Measurements from ENCODE around the gene MTA1.
A peak's percentile ranks its signal among the peaks of the same experiment; 100 is the strongest.

MTA1 gene

DNA sequence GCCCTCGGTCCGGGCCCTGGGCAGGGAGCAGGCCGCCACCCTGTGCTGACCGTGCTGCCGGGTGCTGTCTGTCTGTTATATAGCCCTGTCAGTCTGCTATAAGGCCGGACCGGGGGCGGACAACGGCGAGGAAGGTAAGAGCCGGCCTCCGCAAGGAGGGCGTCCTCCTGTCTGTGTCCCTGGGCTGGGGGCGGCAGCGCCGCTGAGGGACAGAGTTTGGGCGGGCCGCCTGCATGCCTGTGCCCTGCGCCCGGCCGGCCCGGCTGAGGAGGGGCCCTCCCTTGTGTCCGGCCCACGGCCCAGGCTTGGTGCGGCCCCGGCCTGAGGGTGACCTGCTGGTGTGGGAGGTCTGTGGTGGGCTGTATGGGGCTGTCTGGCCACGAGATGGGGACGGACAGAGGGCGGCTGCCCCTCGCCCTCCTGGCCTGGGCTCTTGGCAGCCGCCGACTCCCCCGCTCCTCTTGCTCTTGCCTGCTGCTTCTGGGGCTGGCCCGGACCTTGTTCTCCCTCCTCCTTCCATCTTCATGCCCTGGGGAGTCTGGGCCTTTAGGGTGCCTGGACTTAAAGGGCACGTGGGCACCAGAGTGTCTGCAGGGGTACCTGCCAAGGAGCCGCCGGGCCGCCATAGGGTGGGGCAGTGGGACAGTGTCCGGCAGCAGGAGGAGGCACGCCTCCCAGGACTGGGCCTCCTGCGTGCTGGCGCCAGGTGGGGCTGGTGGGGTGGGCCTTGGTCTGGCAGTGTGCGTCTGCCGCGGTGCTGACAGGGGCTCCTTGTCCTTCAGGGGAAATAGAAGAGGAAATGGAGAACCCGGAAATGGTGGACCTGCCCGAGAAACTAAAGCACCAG lies 29.9 kb downstream of the MTA1 start:
- Histone ChIP-seq H2BK5ac (ENCODE audit: low read depth, low read length, poor library complexity) (no peak overlapping the region), H4K91ac (ENCODE audit: low read depth, low read length) (no peak overlapping the region), H3K14ac (ENCODE audit: low read length) (no peak overlapping the region), H3K79me2 (ENCODE audit: control insufficient read depth, insufficient read depth, low read length, poor library complexity) (no peaks in the 10 kb centered on the region), H2BK120ac (ENCODE audit: insufficient read depth, low read length, poor library complexity) (no peak overlapping the region), H2AFZ (ENCODE audit: insufficient read depth, low read length, poor library complexity) (no peak overlapping the region), H3K9ac (ENCODE audit: low read length) (no peak overlapping the region), H4K12ac (ENCODE audit: low read depth, low read length) (no peak overlapping the region), H3K27ac (ENCODE audit: low read depth, low read length) (no peak overlapping the region), H3K4ac (ENCODE audit: low read depth, low read length) (no peak overlapping the region), H3K4me3 (ENCODE audit: low read depth, low read length) (no peak overlapping the region), H3K27me3 (ENCODE audit: insufficient read depth, low read length) (no peaks in the 10 kb centered on the region), H4K8ac (ENCODE audit: low read depth, low read length) (no peak overlapping the region), H2AK5ac (ENCODE audit: low read length) (no peak overlapping the region), H3K18ac (ENCODE audit: low read length) (peak overlapping the region; percentile 17), H3K36me3 (ENCODE audit: control insufficient read depth in 1 of 2, insufficient read depth in 2 of 2, low read length in 2 of 2) (peaks cover 69 to 73% of the 10 kb centered on the region in 2 experiments), H3K4me1 (ENCODE audit: control insufficient read depth in 1 of 2, insufficient read depth in 2 of 2, low read length in 2 of 2) (peaks cover 0 to 7% of the 10 kb centered on the region in 2 experiments), H3K79me1 (ENCODE audit: low read length) (no peaks in the 10 kb centered on the region), H2BK12ac (ENCODE audit: low read length) (no peak overlapping the region), H3K23ac (ENCODE audit: low read length) (no peak overlapping the region), H3K9me3 (ENCODE audit: insufficient read depth, low read depth, low read length) (peaks cover 4% of the 10 kb centered on the region), H3K4me2 (ENCODE audit: low read length) (no peak overlapping the region)
- no CpG with 5 or more reads among the region's 47 CpGs for WGBS (ENCODE audit: extremely low coverage, insufficient coverage, insufficient read length)
- DNase-seq, result no peak

DNA sequence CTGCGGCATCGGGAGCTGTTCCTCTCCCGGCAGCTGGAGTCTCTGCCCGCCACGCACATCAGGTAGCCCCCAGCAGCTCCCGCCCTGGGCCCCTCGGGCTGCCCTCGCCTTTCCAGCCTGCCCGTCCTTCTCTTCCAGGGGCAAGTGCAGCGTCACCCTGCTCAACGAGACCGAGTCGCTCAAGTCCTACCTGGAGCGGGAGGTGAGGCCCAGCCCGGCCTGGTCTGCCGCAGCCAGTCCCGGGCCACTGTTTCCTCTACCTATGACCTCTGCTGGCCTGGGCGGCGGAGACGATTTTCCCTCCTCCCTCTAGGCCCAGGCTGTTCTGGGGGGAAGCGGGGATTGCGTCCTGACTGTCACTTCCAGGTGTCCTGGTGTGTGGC lies 30.5 kb downstream of the MTA1 start:
- Histone ChIP-seq H4K12ac (ENCODE audit: low read depth, low read length) (no peak overlapping the region), H3K36me3 (ENCODE audit: control insufficient read depth in 1 of 2, insufficient read depth in 2 of 2, low read length in 2 of 2) (peaks cover 70 to 77% of the 10 kb centered on the region in 2 experiments), H3K23ac (ENCODE audit: low read length) (no peak overlapping the region), H2BK12ac (ENCODE audit: low read length) (no peak overlapping the region), H4K91ac (ENCODE audit: low read depth, low read length) (no peak overlapping the region), H3K4me1 (ENCODE audit: control insufficient read depth in 1 of 2, insufficient read depth in 2 of 2, low read length in 2 of 2) (peaks cover 0 to 7% of the 10 kb centered on the region in 2 experiments), H3K18ac (ENCODE audit: low read length) (no peak overlapping the region), H2AK5ac (ENCODE audit: low read length) (no peak overlapping the region), H3K27ac (ENCODE audit: low read depth, low read length) (no peak overlapping the region), H4K8ac (ENCODE audit: low read depth, low read length) (no peak overlapping the region), H3K4me3 (ENCODE audit: low read depth, low read length) (no peak overlapping the region), H3K27me3 (ENCODE audit: insufficient read depth, low read length) (no peaks in the 10 kb centered on the region), H2BK120ac (ENCODE audit: insufficient read depth, low read length, poor library complexity) (no peak overlapping the region), H3K9me3 (ENCODE audit: insufficient read depth, low read depth, low read length) (peaks cover 4% of the 10 kb centered on the region), H2BK5ac (ENCODE audit: low read depth, low read length, poor library complexity) (no peak overlapping the region), H3K14ac (ENCODE audit: low read length) (no peak overlapping the region), H3K79me2 (ENCODE audit: control insufficient read depth, insufficient read depth, low read length, poor library complexity) (no peaks in the 10 kb centered on the region), H3K4me2 (ENCODE audit: low read length) (no peak overlapping the region), H2AFZ (ENCODE audit: insufficient read depth, low read length, poor library complexity) (no peak overlapping the region), H3K79me1 (ENCODE audit: low read length) (no peaks in the 10 kb centered on the region), H3K4ac (ENCODE audit: low read depth, low read length) (no peak overlapping the region), H3K9ac (ENCODE audit: low read length) (no peak overlapping the region)
- no peak for DNase-seq
- no CpG with 5 or more reads among the region's 22 CpGs for WGBS (ENCODE audit: extremely low coverage, insufficient coverage, insufficient read length)

DNA sequence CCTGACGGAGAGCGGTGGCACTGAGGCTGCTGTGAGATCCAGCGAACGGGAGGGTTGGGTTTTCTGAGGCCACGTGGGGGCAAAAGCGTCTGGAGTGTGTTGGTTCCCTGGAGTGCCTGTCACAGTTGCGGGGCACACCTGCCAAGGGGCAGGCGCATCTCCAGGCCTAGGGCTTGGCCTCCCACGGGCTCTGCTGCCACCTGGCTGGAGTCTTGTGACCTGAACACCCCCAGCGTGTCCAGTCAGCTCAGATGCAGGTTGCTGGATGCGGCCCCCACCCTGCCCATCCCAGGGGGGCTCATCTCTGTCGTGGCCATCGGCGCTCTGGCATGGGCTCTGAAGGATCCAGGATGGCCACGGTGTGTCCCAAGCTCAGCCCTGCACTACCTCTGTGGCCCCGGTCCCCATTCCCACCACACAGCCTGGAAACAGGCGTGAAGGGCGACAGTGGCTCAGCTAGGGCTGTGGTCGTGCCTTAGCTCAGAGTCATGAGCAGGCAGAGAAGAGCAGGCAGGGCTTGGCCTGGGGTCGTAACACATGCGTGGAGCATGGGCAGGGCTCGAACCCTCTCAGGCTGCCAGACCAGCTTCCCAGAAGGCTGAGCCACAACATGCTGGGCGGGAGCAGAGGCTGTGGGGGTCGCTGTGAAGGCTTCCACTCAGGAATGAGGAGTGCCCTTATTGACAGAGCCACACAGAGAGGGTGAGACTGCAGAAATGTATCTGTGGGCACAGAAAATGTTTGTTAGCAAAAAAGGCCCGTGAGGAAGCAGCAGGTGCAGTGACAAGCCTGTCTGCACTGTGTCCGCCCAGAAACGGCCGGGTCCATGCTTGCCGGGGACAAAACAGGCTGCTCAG lies 31.5 kb downstream of the MTA1 start:
- Histone ChIP-seq H3K23ac (ENCODE audit: low read length) (no peak overlapping the region), H4K8ac (ENCODE audit: low read depth, low read length) (no peak overlapping the region), H3K14ac (ENCODE audit: low read length) (no peak overlapping the region), H3K4me1 (ENCODE audit: control insufficient read depth in 1 of 2, insufficient read depth in 2 of 2, low read length in 2 of 2) (peaks cover 0 to 7% of the 10 kb centered on the region in 2 experiments), H3K4ac (ENCODE audit: low read depth, low read length) (no peak overlapping the region), H3K27me3 (ENCODE audit: insufficient read depth, low read length) (no peaks in the 10 kb centered on the region), H2BK12ac (ENCODE audit: low read length) (no peak overlapping the region), H2BK5ac (ENCODE audit: low read depth, low read length, poor library complexity) (no peak overlapping the region), H3K4me2 (ENCODE audit: low read length) (no peak overlapping the region), H3K79me2 (ENCODE audit: control insufficient read depth, insufficient read depth, low read length, poor library complexity) (no peaks in the 10 kb centered on the region), H3K4me3 (ENCODE audit: low read depth, low read length) (no peak overlapping the region), H4K91ac (ENCODE audit: low read depth, low read length) (no peak overlapping the region), H3K9me3 (ENCODE audit: insufficient read depth, low read depth, low read length) (peaks cover 4% of the 10 kb centered on the region), H3K18ac (ENCODE audit: low read length) (no peak overlapping the region), H3K9ac (ENCODE audit: low read length) (no peak overlapping the region), H3K27ac (ENCODE audit: low read depth, low read length) (no peak overlapping the region), H2AFZ (ENCODE audit: insufficient read depth, low read length, poor library complexity) (no peak overlapping the region), H4K12ac (ENCODE audit: low read depth, low read length) (no peak overlapping the region), H2BK120ac (ENCODE audit: insufficient read depth, low read length, poor library complexity) (no peak overlapping the region), H3K79me1 (ENCODE audit: low read length) (no peaks in the 10 kb centered on the region), H2AK5ac (ENCODE audit: low read length) (no peak overlapping the region), H3K36me3 (ENCODE audit: control insufficient read depth in 1 of 2, insufficient read depth in 2 of 2, low read length in 2 of 2) (peaks cover 74 to 80% of the 10 kb centered on the region in 2 experiments)
- no CpG with 5 or more reads among the region's 29 CpGs for WGBS (ENCODE audit: extremely low coverage, insufficient coverage, insufficient read length)
- no peak for DNase-seq

DNA sequence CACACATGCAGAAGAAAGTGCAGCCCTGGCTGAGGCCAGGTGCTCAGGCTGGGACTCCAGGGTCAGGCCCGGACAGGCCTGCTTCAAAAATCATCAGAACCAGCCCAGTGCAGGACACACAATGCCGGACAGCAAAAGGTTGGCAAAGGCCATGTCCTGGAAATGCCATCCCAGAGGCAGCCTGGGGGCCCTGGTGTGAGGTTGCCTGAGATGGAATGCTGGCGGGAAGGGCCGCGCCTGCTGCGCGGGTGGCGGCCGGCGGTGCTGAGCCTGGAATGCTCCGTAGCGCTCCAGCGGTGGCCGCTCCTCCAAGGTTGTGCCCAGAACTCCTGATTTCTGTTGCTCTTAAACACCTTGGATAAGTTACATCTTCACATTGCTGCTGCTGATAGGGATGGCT lies 33.3 kb downstream of the MTA1 start:
- no peak overlapping the region for H2BK12ac ChIP-seq (ENCODE audit: low read length)
- no peak for DNase-seq
- no peak overlapping the region for H4K12ac ChIP-seq (ENCODE audit: low read depth, low read length)
- no peaks in the 10 kb centered on the region for H3K79me1 ChIP-seq (ENCODE audit: low read length)
- no CpG with 5 or more reads among the region's 14 CpGs for WGBS (ENCODE audit: extremely low coverage, insufficient coverage, insufficient read length)
- H2BK120ac ChIP-seq (ENCODE audit: insufficient read depth, low read length, poor library complexity), result no peak overlapping the region
- no peak overlapping the region for H3K27ac ChIP-seq (ENCODE audit: low read depth, low read length)
- peaks cover 3% of the 10 kb centered on the region for H3K9me3 ChIP-seq (ENCODE audit: insufficient read depth, low read depth, low read length)
- H4K91ac ChIP-seq (ENCODE audit: low read depth, low read length), result no peak overlapping the region
- H2AK5ac ChIP-seq (ENCODE audit: low read length), result no peak overlapping the region
- H3K14ac ChIP-seq (ENCODE audit: low read length), result no peak overlapping the region
- H3K36me3 ChIP-seq (ENCODE audit: control insufficient read depth in 1 of 2, insufficient read depth in 2 of 2, low read length in 2 of 2), result peaks cover 81 to 84% of the 10 kb centered on the region in 2 experiments
- H3K27me3 ChIP-seq (ENCODE audit: insufficient read depth, low read length), result no peaks in the 10 kb centered on the region
- H2BK5ac ChIP-seq (ENCODE audit: low read depth, low read length, poor library complexity), result no peak overlapping the region
- no peak overlapping the region for H2AFZ ChIP-seq (ENCODE audit: insufficient read depth, low read length, poor library complexity)
- H4K8ac ChIP-seq (ENCODE audit: low read depth, low read length), result no peak overlapping the region
- H3K79me2 ChIP-seq (ENCODE audit: control insufficient read depth, insufficient read depth, low read length, poor library complexity), result no peaks in the 10 kb centered on the region
- no peak overlapping the region for H3K18ac ChIP-seq (ENCODE audit: low read length)
- H3K23ac ChIP-seq (ENCODE audit: low read length), result no peak overlapping the region
- no peak overlapping the region for H3K4me2 ChIP-seq (ENCODE audit: low read length)
- no peaks in the 10 kb centered on the region for H3K4me1 ChIP-seq (ENCODE audit: control insufficient read depth in 1 of 2, insufficient read depth in 2 of 2, low read length in 2 of 2)
- H3K4me3 ChIP-seq (ENCODE audit: low read depth, low read length), result no peak overlapping the region
- H3K9ac ChIP-seq (ENCODE audit: low read length), result no peak overlapping the region
- H3K4ac ChIP-seq (ENCODE audit: low read depth, low read length), result no peak overlapping the region

Measured in trophoblast cell (in vitro differentiated cells and primary cell).